NK-92 (cell line): ENCODE results near the gene ZRANB1.
"Not testable (repeated sequence)": the region's sequence is repeated elsewhere in the genome, so short reads cannot be mapped to it uniquely, and the experiment has no call there.

Experiments
- DNase-seq: peaks from one replicate; lab custom pipeline; 2025; ENCODE audit not compliant: unreplicated experiment; lab: John Stamatoyannopoulos, UW

ZRANB1 gene

GRCh38 chr10:124962421-124962820 is 20.5 kb downstream of the ZRANB1 start:
- no peak for DNase-seq

- DNase-seq = no peak
Measured at GRCh38 chr10:124963866-124964720, 22.2 kb downstream of the ZRANB1 start.

GRCh38 chr10:124966008-124966407 is 24.1 kb downstream of the ZRANB1 start:
- no peak for DNase-seq

GRCh38 chr10:124967255-124967654 is 25.3 kb downstream of the ZRANB1 start:
- DNase-seq = no peak

- DNase-seq = no peak
Measured at GRCh38 chr10:124971276-124971675, 29.4 kb downstream of the ZRANB1 start.

- DNase-seq = no peak
Measured at GRCh38 chr10:124972637-124973036, 30.7 kb downstream of the ZRANB1 start.

GRCh38 chr10:124974131-124974530 is 32.2 kb downstream of the ZRANB1 start:
- no peak for DNase-seq

GRCh38 chr10:124975977-124976514 is 34.1 kb downstream of the ZRANB1 start:
- DNase-seq = no peak

- no peak for DNase-seq
Measured at GRCh38 chr10:124977161-124977560, 35.2 kb downstream of the ZRANB1 start.

- DNase-seq = no peak
Measured at GRCh38 chr10:124977648-124978375, 35.9 kb downstream of the ZRANB1 start.

- DNase-seq = no peak
Measured at GRCh38 chr10:124978376-124978725, 36.4 kb downstream of the ZRANB1 start.

- no peak for DNase-seq
Measured at GRCh38 chr10:124983321-124983720, 41.4 kb downstream of the ZRANB1 start.

GRCh38 chr10:124984376-124984775 is 42.5 kb downstream of the ZRANB1 start:
- DNase-seq = no peak

GRCh38 chr10:124985162-124985561 is 43.2 kb downstream of the ZRANB1 start:
- no peak for DNase-seq

GRCh38 chr10:124987788-124988187 is 45.9 kb downstream of the ZRANB1 start:
- no peak for DNase-seq

- not testable (repeated sequence) for DNase-seq
Measured at GRCh38 chr10:124988753-124989152, 46.8 kb downstream of the ZRANB1 start.

- DNase-seq = no peak
Measured at GRCh38 chr10:124989526-124989925, 47.6 kb downstream of the ZRANB1 start.

- DNase-seq = no peak
Measured at GRCh38 chr10:124990671-124991625, 49.0 kb downstream of the ZRANB1 start.

- no peak for DNase-seq
Measured at GRCh38 chr10:124991835-124992234, 49.9 kb downstream of the ZRANB1 start.

- DNase-seq = no peak
Measured at GRCh38 chr10:124992462-124993344, 50.8 kb downstream of the ZRANB1 start.
